ENCODE measurements around the gene SMAD7. TPM values are rescaled to one million over a fixed set of nuclear protein-coding genes. Genes with fewer than 3 reads are reported as not detected.

SMAD7 gene
- total RNA-seq, 4 donors from 2014 or later = 22.5 to 54.9 (median 40.0) TPM

GRCh38 chr18:48914581-48915251 is 36.0 kb downstream of the SMAD7 start:
- Histone ChIP-seq H3K36me3 (peaks cover 0 to 8% (median 3%) of the 10 kb centered on the region in 4 donors), H3K27ac (replicated peaks in 1 of 4) (no peak overlapping the region), H3K9me3 (no peaks in the 10 kb centered on the region), H3K4me1 (peaks cover 3 to 8% (median 6%) of the 10 kb centered on the region in 4 donors), H3K4me3 (no peak overlapping the region), H3K27me3 (no peaks in the 10 kb centered on the region)
- TF ChIP-seq POLR2A (IDR thresholded peaks at IDR 0.05; ENCODE audit: low read depth) (no peak), CTCF (IDR thresholded peaks at IDR 0.05) (no peak), POLR2AphosphoS5 (IDR thresholded peaks at IDR 0.05) (no peak), EP300 (IDR thresholded peaks at IDR 0.05) (no peak)
- DNase-seq (ENCODE audit: extremely low spot score) = no peak
- WGBS = 71% methylated on average over 7 of the region's 12 CpGs
- intact Hi-C loops (cut with DNase I) = no loop called here

GRCh38 chr18:48913775-48914174 is 37.0 kb downstream of the SMAD7 start:
- H3K4me1 ChIP-seq = peaks cover 3 to 8% (median 6%) of the 10 kb centered on the region in 4 donors
- WGBS = 96% methylated on average over 3 of the region's 3 CpGs
- DNase-seq (ENCODE audit: extremely low spot score) = no peak
- H3K36me3 ChIP-seq = no peaks in the 10 kb centered on the region
- no peak overlapping the region for H3K27ac ChIP-seq (replicated peaks in 1 of 4)
- no peaks in the 10 kb centered on the region for H3K27me3 ChIP-seq
- intact Hi-C loops (cut with DNase I) = no loop called here
- TF ChIP-seq CTCF (IDR thresholded peaks at IDR 0.05) (no peak), POLR2AphosphoS5 (IDR thresholded peaks at IDR 0.05) (no peak), POLR2A (IDR thresholded peaks at IDR 0.05; ENCODE audit: low read depth) (no peak), EP300 (IDR thresholded peaks at IDR 0.05) (no peak)
- no peaks in the 10 kb centered on the region for H3K9me3 ChIP-seq
- no peak overlapping the region for H3K4me3 ChIP-seq

DNA sequence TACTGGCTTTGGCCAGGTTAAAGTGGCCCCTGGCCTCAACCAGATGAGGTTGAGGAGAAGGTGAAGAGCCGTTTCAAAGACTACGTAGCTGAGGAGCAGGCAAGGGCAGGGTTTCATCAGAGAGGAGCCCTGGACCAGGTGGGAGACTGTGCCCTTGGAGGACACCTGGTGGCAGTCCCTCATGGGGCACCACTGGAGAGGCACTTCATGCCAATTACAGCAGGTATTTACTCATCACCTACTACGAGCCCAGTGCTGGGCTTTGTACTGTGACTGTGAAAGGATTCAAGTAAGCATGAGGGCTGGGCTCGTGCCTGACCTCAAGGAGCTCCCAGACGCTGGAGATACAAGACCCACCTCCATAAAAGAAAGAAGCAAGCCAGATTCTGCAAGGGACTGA is 37.6 kb downstream of the SMAD7 start:
- Histone ChIP-seq H3K27ac (replicated peaks in 1 of 4) (no peak overlapping the region), H3K36me3 (no peaks in the 10 kb centered on the region), H3K4me3 (no peak overlapping the region), H3K27me3 (no peaks in the 10 kb centered on the region), H3K4me1 (peaks cover 0 to 8% (median 6%) of the 10 kb centered on the region in 4 donors), H3K9me3 (no peaks in the 10 kb centered on the region)
- WGBS = 90% methylated on average over 4 of the region's 5 CpGs
- DNase-seq (ENCODE audit: extremely low spot score) = no peak
- TF ChIP-seq POLR2AphosphoS5 (IDR thresholded peaks at IDR 0.05) (no peak), POLR2A (IDR thresholded peaks at IDR 0.05; ENCODE audit: low read depth) (no peak), CTCF (IDR thresholded peaks at IDR 0.05) (no peak), EP300 (IDR thresholded peaks at IDR 0.05) (no peak)
- intact Hi-C loops (cut with DNase I) = no loop called here

DNA sequence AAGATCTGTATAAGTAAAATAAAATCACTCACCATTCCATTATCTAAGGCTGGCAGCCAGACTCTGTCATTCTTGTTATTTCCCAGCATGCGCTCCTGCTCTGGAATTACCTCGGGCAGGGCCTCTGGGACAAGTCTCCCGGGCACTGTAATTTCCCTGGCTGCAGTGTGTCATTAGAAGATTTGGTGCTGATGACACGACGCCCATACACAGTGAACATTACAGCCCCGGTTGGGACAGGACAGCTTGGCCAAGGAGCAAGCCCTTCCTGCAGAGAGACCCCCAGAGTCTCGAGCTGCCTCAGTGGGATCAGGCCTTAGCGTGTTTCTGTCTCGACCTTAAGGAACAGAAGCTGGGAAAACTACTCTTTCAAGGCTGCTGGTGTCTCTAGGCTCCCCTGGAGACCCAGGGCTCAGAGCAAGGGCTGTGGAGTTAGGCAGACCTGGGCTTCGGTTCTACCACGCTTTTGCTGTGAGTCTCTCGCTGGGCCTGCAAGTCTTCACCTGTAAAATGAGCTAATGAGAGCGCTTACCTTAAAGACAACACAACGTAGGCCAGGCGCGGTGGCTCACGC is 39.7 kb downstream of the SMAD7 start:
- WGBS = 93% methylated on average over 12 of the region's 17 CpGs
- Histone ChIP-seq H3K4me3 (no peak overlapping the region), H3K9me3 (no peaks in the 10 kb centered on the region), H3K4me1 (peaks cover 0 to 8% (median 6%) of the 10 kb centered on the region in 4 donors), H3K27ac (replicated peaks in 1 of 4) (no peak overlapping the region), H3K36me3 (no peaks in the 10 kb centered on the region), H3K27me3 (no peaks in the 10 kb centered on the region)
- DNase-seq (ENCODE audit: extremely low spot score) = no peak
- TF ChIP-seq CTCF (IDR thresholded peaks at IDR 0.05) (no peak), POLR2A (IDR thresholded peaks at IDR 0.05; ENCODE audit: low read depth) (no peak), POLR2AphosphoS5 (IDR thresholded peaks at IDR 0.05) (no peak)
- intact Hi-C loops (cut with DNase I) = no loop called here

Measured in esophagus muscularis mucosa (tissue), 4 donors.